Esophagus muscularis mucosa (tissue), 4 donors: ENCODE results near the gene MRPL33.

Experiments
- CTCF ChIP-seq, 3 experiments: fragments of 200-600 bp in 2 of 3; fragments of 450-650 bp in 1 of 3; sonication (generic) in 2 of 3; IDR thresholded peaks; one replicate each; pipeline ENCODE4 v1.5.1; 2017 to 2019; ENCODE audit warnings: antibody characterized with exemption in 3 of 3, mild to moderate bottlenecking in 2 of 3, moderate library complexity in 1 of 3
- EP300 ChIP-seq: sonication (generic); formaldehyde crosslinking; IDR thresholded peaks from one replicate; pipeline ENCODE4 v1.6.1; 2017; ENCODE audit warnings: antibody characterized with exemption
- POLR2A ChIP-seq: fragments of 450-650 bp; IDR thresholded peaks from one replicate; pipeline ENCODE4 v1.6.1; 2017; ENCODE audit warnings: antibody characterized with exemption, moderate library complexity, mild to moderate bottlenecking, low read depth
- POLR2AphosphoS5 ChIP-seq, 2 donors: sonication (generic); formaldehyde crosslinking; IDR thresholded peaks; one replicate each; pipeline ENCODE4 v1.6.1; 2017; ENCODE audit warnings: antibody characterized with exemption in 2 of 2

GRCh38 chr2:27810455-27810854, 38.9 kb downstream of the MRPL33 start:
- TF ChIP-seq CTCF (IDR thresholded peaks at IDR 0.05) (no peak), POLR2AphosphoS5 (IDR thresholded peaks at IDR 0.05) (no peak), EP300 (no peak), POLR2A (no peak)
